ENCODE measurements around the gene CLEC5A.
"Not testable (repeated sequence)": the region's sequence is repeated elsewhere in the genome, so short reads cannot be mapped to it uniquely, and the experiment has no call there.

CLEC5A gene

GRCh38 chr7:141946796-141947195 lies at the start of gene CLEC5A:
TSS of gene CLEC5A (minus strand) at chr7:141946974. CDS start at chr7:141946292, 682 bp downstream.
- in situ Hi-C loops (cut with MboI; ENCODE audit: low sequenced_read_pairs) = no loop called here

GRCh38 chr7:141993354-141993753 lies 46.6 kb upstream of the CLEC5A start:
- in situ Hi-C loops (cut with MboI; ENCODE audit: low sequenced_read_pairs) = no loop called here

- in situ Hi-C loops (cut with MboI; ENCODE audit: low sequenced_read_pairs) = no loop called here
Observed at GRCh38 chr7:141992688-141993087, 45.9 kb upstream of the CLEC5A start.

- in situ Hi-C loops (cut with MboI; ENCODE audit: low sequenced_read_pairs) = no loop called here
Observed at GRCh38 chr7:141992156-141992555, 45.4 kb upstream of the CLEC5A start.

GRCh38 chr7:141991140-141991539 lies 44.4 kb upstream of the CLEC5A start:
- in situ Hi-C loops (cut with MboI; ENCODE audit: low sequenced_read_pairs) = no loop called here

- in situ Hi-C loops (cut with MboI; ENCODE audit: low sequenced_read_pairs) = no loop called here
Observed at GRCh38 chr7:141990011-141990725, 43.4 kb upstream of the CLEC5A start.

GRCh38 chr7:141987803-141988202 lies 41.0 kb upstream of the CLEC5A start:
- in situ Hi-C loops (cut with MboI; ENCODE audit: low sequenced_read_pairs) = not testable (repeated sequence)

GRCh38 chr7:141986923-141987322 lies 40.1 kb upstream of the CLEC5A start:
- in situ Hi-C loops (cut with MboI; ENCODE audit: low sequenced_read_pairs) = no loop called here

- in situ Hi-C loops (cut with MboI; ENCODE audit: low sequenced_read_pairs) = not testable (repeated sequence)
Observed at GRCh38 chr7:141985926-141986325, 39.2 kb upstream of the CLEC5A start.

GRCh38 chr7:141979568-141979967 lies 32.8 kb upstream of the CLEC5A start:
- in situ Hi-C loops (cut with MboI; ENCODE audit: low sequenced_read_pairs) = no loop called here

GRCh38 chr7:141978351-141978750 lies 31.6 kb upstream of the CLEC5A start:
- in situ Hi-C loops (cut with MboI; ENCODE audit: low sequenced_read_pairs) = no loop called here

GRCh38 chr7:141976524-141977245 lies 29.9 kb upstream of the CLEC5A start:
- in situ Hi-C loops (cut with MboI; ENCODE audit: low sequenced_read_pairs) = no loop called here

- in situ Hi-C loops (cut with MboI; ENCODE audit: low sequenced_read_pairs) = no loop called here
Observed at GRCh38 chr7:141975806-141976523, 29.2 kb upstream of the CLEC5A start.

- in situ Hi-C loops (cut with MboI; ENCODE audit: low sequenced_read_pairs) = no loop called here
Observed at GRCh38 chr7:141974831-141975230, 28.1 kb upstream of the CLEC5A start.

GRCh38 chr7:141973673-141974072 lies 26.9 kb upstream of the CLEC5A start, which contains the start of gene TAS2R38:
TSS of gene TAS2R38 (minus strand) at chr7:141973773. CDS start at chr7:141973689, 84 bp downstream.
- in situ Hi-C loops (cut with MboI; ENCODE audit: low sequenced_read_pairs) = no loop called here

GRCh38 chr7:141960687-141961422 lies 14.1 kb upstream of the CLEC5A start:
- in situ Hi-C loops (cut with MboI; ENCODE audit: low sequenced_read_pairs) = no loop called here

- in situ Hi-C loops (cut with MboI; ENCODE audit: low sequenced_read_pairs) = no loop called here
Observed at GRCh38 chr7:141956084-141956483, 9.3 kb upstream of the CLEC5A start.

- in situ Hi-C loops (cut with MboI; ENCODE audit: low sequenced_read_pairs) = no loop called here
Observed at GRCh38 chr7:141954334-141954733, 7.6 kb upstream of the CLEC5A start.

- in situ Hi-C loops (cut with MboI; ENCODE audit: low sequenced_read_pairs) = no loop called here
Observed at GRCh38 chr7:141952461-141952860, 5.7 kb upstream of the CLEC5A start.

GRCh38 chr7:141950806-141951205 lies 4.0 kb upstream of the CLEC5A start:
- in situ Hi-C loops (cut with MboI; ENCODE audit: low sequenced_read_pairs) = no loop called here

GRCh38 chr7:141949911-141950310 lies 3.1 kb upstream of the CLEC5A start:
- in situ Hi-C loops (cut with MboI; ENCODE audit: low sequenced_read_pairs) = no loop called here
